H1 (cell line): ENCODE measurements around the gene PGP. TPM values are rescaled to one million over a fixed set of nuclear protein-coding genes. Genes with fewer than 3 reads are reported as not detected.

Experiments used
- CTCF ChIA-PET: fragments of 300-600 bp; sonication (Branson Sonifier 250); formaldehyde crosslinking; loops from one replicate; lab custom pipeline; 2021; ENCODE audit not compliant: partially characterized antibody; lab: Charles Lee
- POLR2A ChIA-PET: fragments of 300-600 bp; sonication (Branson Sonifier 250); formaldehyde crosslinking; loops from one replicate; lab custom pipeline; 2021; ENCODE audit warnings: inconsistent platforms; ENCODE audit not compliant: partially characterized antibody; lab: Charles Lee
- DNase-seq, 2 experiments: peaks; one replicate each; pipeline versions ENCODE4 v3.0.0 to v3.0.0-alpha.2; 2010 to 2022; ENCODE audit warnings: low spot score in 2 of 2, low read depth in 1 of 2, mixed read lengths in 1 of 2
- FAIRE-seq: peaks from 2 replicates; lab custom pipeline; 2011; peaks lifted over from hg19 to GRCh38; lab: Jason Lieb, UNC
- H2AFZ ChIP-seq: 2 replicates; pipeline ENCODE4 v1.8.1; 2012; ENCODE audit warnings: low read length, inconsistent platforms
- H2AK5ac ChIP-seq: 2 replicates; pipeline ENCODE4 v1.6.1; 2013; ENCODE audit warnings: low read depth, low read length
- H2BK120ac ChIP-seq: replicated peaks from 2 replicates; pipeline ENCODE3; 2013; ENCODE audit warnings: low read depth, low read length, inconsistent platforms
- H2BK12ac ChIP-seq: 2 replicates; pipeline ENCODE4 v1.6.1; 2013; ENCODE audit warnings: low read depth, low read length
- H2BK15ac ChIP-seq: 2 replicates; pipeline ENCODE4 v1.6.1; 2013; ENCODE audit warnings: low read length
- H2BK20ac ChIP-seq: 2 replicates; pipeline ENCODE4 v1.6.1; 2013; ENCODE audit warnings: low read length
- H2BK5ac ChIP-seq: 2 replicates; pipeline ENCODE4 v1.6.1; 2013; ENCODE audit warnings: low read depth, low read length
- H3K14ac ChIP-seq: 2 replicates; pipeline ENCODE4 v1.6.1; 2013; ENCODE audit warnings: inconsistent platforms; ENCODE audit not compliant: insufficient read length
- H3K18ac ChIP-seq: 2 replicates; pipeline ENCODE4 v1.6.1; 2013; ENCODE audit warnings: low read length; ENCODE audit errors: extremely low read depth
- H3K23ac ChIP-seq: 2 replicates; pipeline ENCODE4 v1.6.1; 2013; ENCODE audit warnings: inconsistent platforms; ENCODE audit not compliant: insufficient read length
- H3K23me2 ChIP-seq: 2 replicates; pipeline ENCODE4 v1.6.1; 2013; ENCODE audit warnings: low read depth, low read length
- H3K27ac ChIP-seq: 2 replicates; pipeline ENCODE4 v1.6.1; 2011; ENCODE audit warnings: low read depth, low read length, inconsistent platforms
- H3K27me3 ChIP-seq, 4 experiments: replicated peaks in 1 of 4; 1 replicate in 1 of 4; 2 replicates in 3 of 4; pipeline versions ENCODE4 v1.6.1 to v1.8.1; 2011 to 2013; ENCODE audit warnings: low read length in 3 of 4, mild to moderate bottlenecking in 3 of 4, inconsistent platforms in 2 of 4, mixed read lengths in 2 of 4, moderate library complexity in 1 of 4; ENCODE audit not compliant: control insufficient read depth in 3 of 4, insufficient read depth in 3 of 4; ENCODE audit errors: extremely low read depth in 1 of 4
- H3K36me3 ChIP-seq, 4 experiments: 2 replicates each; pipeline versions ENCODE4 v1.6.1 to v1.8.1; 2011 to 2013; ENCODE audit warnings: mild to moderate bottlenecking in 4 of 4, low read length in 3 of 4, moderate library complexity in 2 of 4, control low read depth in 1 of 4, inconsistent platforms in 1 of 4; ENCODE audit not compliant: insufficient read depth in 4 of 4, control insufficient read depth in 2 of 4
- H3K4ac ChIP-seq: replicated peaks from 2 replicates; pipeline ENCODE3; 2013; ENCODE audit warnings: low read length, low read depth, mixed read lengths, inconsistent platforms; ENCODE audit not compliant: insufficient read length
- H3K4me1 ChIP-seq, 4 experiments: replicated peaks in 1 of 4; 1 replicate in 1 of 4; 2 replicates in 3 of 4; pipeline versions ENCODE4 v1.6.1 to v1.8.1; 2011 to 2013; ENCODE audit warnings: low read length in 3 of 4, inconsistent platforms in 2 of 4, mixed read lengths in 1 of 4; ENCODE audit not compliant: insufficient read depth in 4 of 4, control insufficient read depth in 3 of 4
- H3K4me2 ChIP-seq, 2 experiments: 2 replicates each; pipeline versions ENCODE4 v1.6.1 to v1.8.1; 2011 to 2013; ENCODE audit warnings: low read depth in 2 of 2, low read length in 2 of 2, control low read depth in 1 of 2, inconsistent platforms in 1 of 2, mild to moderate bottlenecking in 1 of 2; ENCODE audit not compliant: insufficient read depth in 1 of 2
- H3K4me3 ChIP-seq, 4 experiments: fragments of 200-600, 300-600 bp in 1 of 4; sonication (generic), shearing (Covaris generic), sonication (Bioruptor Twin) in 1 of 4; 2 replicates each; pipeline versions ENCODE4 v1.5.1 to v1.8.1; 2011 to 2016; ENCODE audit warnings: low read length in 4 of 4, low read depth in 3 of 4, control low read depth in 2 of 4, inconsistent platforms in 2 of 4, mild to moderate bottlenecking in 2 of 4, mixed read lengths in 1 of 4, moderate library complexity in 1 of 4; ENCODE audit not compliant: insufficient read depth in 2 of 4; ENCODE audit errors: extremely low read depth in 1 of 4
- H3K56ac ChIP-seq: replicated peaks from 2 replicates; pipeline ENCODE3; 2013; ENCODE audit warnings: low read depth, mild to moderate bottlenecking, mixed read lengths, low read length, inconsistent platforms; ENCODE audit not compliant: insufficient read length
- H3K79me1 ChIP-seq: 2 replicates; pipeline ENCODE4 v1.6.1; 2013; ENCODE audit warnings: low read depth, low read length, control low read depth
- H3K79me2 ChIP-seq, 2 experiments: 2 replicates each; pipeline versions ENCODE4 v1.6.1 to v1.8.1; 2012 to 2013; ENCODE audit warnings: low read length in 2 of 2, mild to moderate bottlenecking in 2 of 2, inconsistent platforms in 1 of 2; ENCODE audit not compliant: insufficient read depth in 2 of 2, control insufficient read depth in 1 of 2
- H3K9ac ChIP-seq, 4 experiments: replicated peaks in 1 of 4; 1 replicate in 1 of 4; 2 replicates in 3 of 4; pipeline versions ENCODE4 v1.6.1 to v1.8.1; 2011 to 2013; ENCODE audit warnings: low read depth in 3 of 4, low read length in 3 of 4, control low read depth in 2 of 4, mild to moderate bottlenecking in 2 of 4, moderate library complexity in 2 of 4, inconsistent platforms in 1 of 4; ENCODE audit errors: extremely low read depth in 1 of 4
- H3K9me3 ChIP-seq, 2 experiments: 2 replicates each; pipeline versions ENCODE4 v1.6.1 to v1.8.1; 2012 to 2013; ENCODE audit warnings: mild to moderate bottlenecking in 2 of 2, moderate library complexity in 2 of 2, control low read depth in 1 of 2, inconsistent platforms in 1 of 2, low read depth in 1 of 2, low read length in 1 of 2, mixed read lengths in 1 of 2; ENCODE audit not compliant: insufficient read depth in 2 of 2
- H4K20me1 ChIP-seq, 2 experiments: replicated peaks in 1 of 2; 2 replicates each; pipeline versions ENCODE3 to v1.8.1; 2011 to 2013; ENCODE audit warnings: inconsistent platforms in 2 of 2, low read length in 2 of 2, mild to moderate bottlenecking in 1 of 2; ENCODE audit not compliant: insufficient read depth in 2 of 2, control insufficient read depth in 1 of 2
- H4K5ac ChIP-seq: 2 replicates; pipeline ENCODE4 v1.6.1; 2013; ENCODE audit warnings: low read length, low read depth, mixed read lengths, inconsistent platforms; ENCODE audit not compliant: insufficient read length
- H4K8ac ChIP-seq: 2 replicates; pipeline ENCODE4 v1.8.0; 2013; ENCODE audit warnings: mild to moderate bottlenecking, moderate library complexity, low read length, inconsistent platforms; ENCODE audit not compliant: insufficient read depth; ENCODE audit errors: extremely low read depth
- H4K91ac ChIP-seq: replicated peaks from 2 replicates; pipeline ENCODE3; 2013; ENCODE audit warnings: low read length, mixed read lengths, inconsistent platforms; ENCODE audit not compliant: insufficient read length
- BACH1 ChIP-seq: IDR thresholded peaks from 2 replicates; pipeline ENCODE4 v1.6.1; 2012; ENCODE audit warnings: low read length, improper control_type of control experiment
- GABPA ChIP-seq: IDR thresholded peaks from 2 replicates; pipeline ENCODE4 v1.6.1; 2011; ENCODE audit warnings: mild to moderate bottlenecking, low read length, moderate library complexity, borderline replicate concordance; ENCODE audit not compliant: insufficient read depth
- JUN ChIP-seq: IDR thresholded peaks from 2 replicates; pipeline ENCODE4 v1.6.1; 2011; ENCODE audit warnings: low read depth, mild to moderate bottlenecking, improper control_type of control experiment, low read length
- KDM4A ChIP-seq: IDR thresholded peaks from one replicate; pipeline ENCODE4 v1.7.1; 2012; ENCODE audit warnings: low read depth, mild to moderate bottlenecking, moderate library complexity, low read length, inconsistent platforms; ENCODE audit not compliant: severe bottlenecking
- SP1 ChIP-seq: IDR thresholded peaks from 2 replicates; pipeline ENCODE4 v1.6.1; 2011; ENCODE audit warnings: low read depth, low read length
- SUZ12 ChIP-seq: fragments of 200-600 bp; sonication (generic); IDR thresholded peaks from 2 replicates; pipeline ENCODE4 v1.6.1; 2012; ENCODE audit warnings: mild to moderate bottlenecking, inconsistent platforms, low read length, moderate library complexity, mixed read lengths
- WGBS, 2 experiments: shearing (Covaris generic) in 1 of 2; methylation state at CpG; one replicate each; pipeline versions ENCODE4 v1.1.6 to v1.1.7; 2013 to 2015; ENCODE audit warnings: low lambda C conversion rate in 2 of 2, mixed read lengths in 2 of 2, inconsistent platforms in 1 of 2, low coverage in 1 of 2, missing lambda C conversion rate in 1 of 2; ENCODE audit not compliant: insufficient replicate concordance in 2 of 2, insufficient coverage in 1 of 2, insufficient read length in 1 of 2; ENCODE audit errors: extremely low coverage in 1 of 2, missing lambda C conversion rate in 1 of 2; 5-methylcytosine and 5-hydroxymethylcytosine counted together
- polyA plus RNA-seq, 7 experiments: library from polyadenylated mRNA; depleted of rRNA in 3 of 7; stranded (reverse) in 5 of 7; unstranded in 2 of 7; fragments of >200 nt in 5 of 7; fragments of 200-250 nt in 2 of 7; gene quantifications; 1 replicate in 5 of 7; 2 replicates in 1 of 7; 4 replicates in 1 of 7; pipeline versions ENCODE4 v1.2.1 to v1.2.3, GENCODE V29; 2011 to 2013; ENCODE audit warnings: missing spikeins in 2 of 7, mixed read lengths in 2 of 7
- total RNA-seq: library from RNA; stranded (reverse); fragmentation: NEBNext Ultra II Directional; extraction: Animal tissue kit (Norgen Biotek cat#: 25700); gene quantifications from 2 replicates; pipeline ENCODE4 v1.2.1, GENCODE V29; 2021
- TF ChIP-seq, protein P1 (sequence below): IDR thresholded peaks from 2 replicates; pipeline ENCODE4 v1.6.1; 2012; ENCODE audit warnings: inconsistent platforms
- TF ChIP-seq, protein P2 (sequence below): IDR thresholded peaks from 2 replicates; pipeline ENCODE4 v1.6.1; 2012; ENCODE audit warnings: inconsistent platforms

The PGP gene
- total and polyA plus RNA-seq, 2 of the 8 experiments (the other 6 are each of a cell fraction or from before 2014, with no cell fraction given): 30.9 to 55.9 TPM

- FAIRE-seq (no peak), DNase-seq (no peak)
- H3K27me3 ChIP-seq: no peaks in the 10 kb centered on the region
- WGBS, 2 experiments: 94% methylated on average over 10 of the region's 12 CpGs; no CpG with 5 or more reads in 1 of the 2 experiments
- no peaks in the 10 kb centered on the region for H3K4me1 ChIP-seq
- H2BK15ac ChIP-seq: no peak overlapping the region
- no peak overlapping the region for H2BK20ac ChIP-seq
- H4K5ac ChIP-seq: no peak overlapping the region
- no peak overlapping the region for H3K56ac ChIP-seq
- H3K4me2 ChIP-seq: no peak overlapping the region
- no peak overlapping the region for H3K23ac ChIP-seq
- no peak overlapping the region for H3K9ac ChIP-seq
- peaks cover 0 to 40% (median 4%) of the 10 kb centered on the region in 4 experiments; a peak in 5 of 8 replicates for H3K36me3 ChIP-seq
- H3K27ac ChIP-seq: no peak overlapping the region
- no peak overlapping the region for H3K18ac ChIP-seq
- H3K4me3 ChIP-seq: no peak overlapping the region
- no peak overlapping the region for H2AFZ ChIP-seq
- H3K14ac ChIP-seq: no peak overlapping the region
- no peaks in the 10 kb centered on the region for H3K9me3 ChIP-seq
- H4K20me1 ChIP-seq: peaks cover 9 to 15% of the 10 kb centered on the region in 2 experiments
- H2BK12ac ChIP-seq: no peak overlapping the region
- peaks cover 3% of the 10 kb centered on the region; the same call in 1 of the 2 replicates for H3K79me1 ChIP-seq
- H2BK120ac ChIP-seq: no peak overlapping the region
- ChIA-PET POLR2A (interaction anchor here (1.2 to 6.7 kb wide), 5 partner anchors 10 to 79 kb away, joined by 3 to 37 read pairs (median 3); partner anchors contain the start of genes BRICD5, ECI1 and TRAF7), CTCF (no interaction called here)
- no peak overlapping the region for H4K8ac ChIP-seq
- no peak overlapping the region for H2AK5ac ChIP-seq
- H2BK5ac ChIP-seq: no peak overlapping the region
- H3K4ac ChIP-seq: no peak overlapping the region
- no peak for TF ChIP-seq BACH1
- TF ChIP-seq, protein P1, sequence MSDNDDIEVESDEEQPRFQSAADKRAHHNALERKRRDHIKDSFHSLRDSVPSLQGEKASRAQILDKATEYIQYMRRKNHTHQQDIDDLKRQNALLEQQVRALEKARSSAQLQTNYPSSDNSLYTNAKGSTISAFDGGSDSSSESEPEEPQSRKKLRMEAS: no peak
- TF ChIP-seq JUN: no peak
- no peak for TF ChIP-seq GABPA
- no peak for TF ChIP-seq SP1
- TF ChIP-seq, protein P2, sequence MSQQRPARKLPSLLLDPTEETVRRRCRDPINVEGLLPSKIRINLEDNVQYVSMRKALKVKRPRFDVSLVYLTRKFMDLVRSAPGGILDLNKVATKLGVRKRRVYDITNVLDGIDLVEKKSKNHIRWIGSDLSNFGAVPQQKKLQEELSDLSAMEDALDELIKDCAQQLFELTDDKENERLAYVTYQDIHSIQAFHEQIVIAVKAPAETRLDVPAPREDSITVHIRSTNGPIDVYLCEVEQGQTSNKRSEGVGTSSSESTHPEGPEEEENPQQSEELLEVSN: no peak
- TF ChIP-seq KDM4A: no peak
- no peak for TF ChIP-seq SUZ12
- peaks cover 3 to 26% of the 10 kb centered on the region in 2 experiments; a peak in 2 of 4 replicates for H3K79me2 ChIP-seq
- H3K23me2 ChIP-seq: no peaks in the 10 kb centered on the region
- no peak overlapping the region for H4K91ac ChIP-seq
These were observed 14.5 kb upstream of the PGP start for GRCh38 chr16:2229091-2229490.
